DMS 273 (cell line): ENCODE measurements around the gene VEZT.
"Not testable (repeated sequence)": the region's sequence is repeated elsewhere in the genome, so short reads cannot be mapped to it uniquely, and the experiment has no call there.

Experiments used
- DNase-seq: peaks from one replicate; lab custom pipeline; 2025; ENCODE audit not compliant: unreplicated experiment; lab: John Stamatoyannopoulos, UW

The VEZT gene

GRCh38 chr12:95253386-95253785 is 35.8 kb downstream of the VEZT start:
- DNase-seq: no peak

GRCh38 chr12:95257541-95257940 is 39.9 kb downstream of the VEZT start:
- DNase-seq: no peak

GRCh38 chr12:95258151-95258550 is 40.5 kb downstream of the VEZT start:
- DNase-seq: no peak

GRCh38 chr12:95258803-95259202 is 41.2 kb downstream of the VEZT start:
- DNase-seq: no peak

- DNase-seq: no peak
Observed at GRCh38 chr12:95259368-95259767, 41.8 kb downstream of the VEZT start.

- DNase-seq: no peak
Observed at GRCh38 chr12:95261109-95261508, 43.5 kb downstream of the VEZT start.

- no peak for DNase-seq
Observed at GRCh38 chr12:95262808-95263207, 45.2 kb downstream of the VEZT start.

- no peak for DNase-seq
Observed at GRCh38 chr12:95265765-95266164, 48.2 kb downstream of the VEZT start.

GRCh38 chr12:95266254-95266653 is 48.6 kb downstream of the VEZT start:
- DNase-seq: no peak

GRCh38 chr12:95269892-95270291 is 52.3 kb downstream of the VEZT start:
- no peak for DNase-seq

- peak; percentile 5 for DNase-seq
Observed at GRCh38 chr12:95271465-95271864, 53.9 kb downstream of the VEZT start.

GRCh38 chr12:95277139-95277538 is 59.5 kb downstream of the VEZT start:
- DNase-seq: peak; percentile 63

GRCh38 chr12:95279856-95280255 is 62.2 kb downstream of the VEZT start:
- no peak for DNase-seq

GRCh38 chr12:95282266-95282665 is 64.7 kb downstream of the VEZT start:
- no peak for DNase-seq

- no peak for DNase-seq
Observed at GRCh38 chr12:95283371-95283770, 65.8 kb downstream of the VEZT start.

- no peak for DNase-seq
Observed at GRCh38 chr12:95286713-95287112, 69.1 kb downstream of the VEZT start.

- DNase-seq: peak; percentile 25
Observed at GRCh38 chr12:95291501-95291900, 73.9 kb downstream of the VEZT start.

- DNase-seq: no peak
Observed at GRCh38 chr12:95298916-95299315, 81.3 kb downstream of the VEZT start.

GRCh38 chr12:95300286-95300685 is 82.7 kb downstream of the VEZT start:
- peak; percentile 56 for DNase-seq

GRCh38 chr12:95303476-95303875 is 85.9 kb downstream of the VEZT start:
- DNase-seq: no peak

GRCh38 chr12:95304673-95305198 is 87.1 kb downstream of the VEZT start:
- DNase-seq: no peak

- no peak for DNase-seq
Observed at GRCh38 chr12:95312656-95313055, 95.0 kb downstream of the VEZT start.

GRCh38 chr12:95314756-95315155 is 97.1 kb downstream of the VEZT start:
- not testable (repeated sequence) for DNase-seq

GRCh38 chr12:95316798-95317197 is 99.2 kb downstream of the VEZT start:
- DNase-seq: no peak
